Right ventricle myocardium superior (tissue), 1 donor: ENCODE measurements around the gene SMIM32. TPM values are rescaled to one million over a fixed set of nuclear protein-coding genes. Genes with fewer than 3 reads are reported as not detected.

ENCODE experiments used
- ATAC-seq: fragments of 200-7000 bp; cut with Tn5 transposase; one replicate; pipeline ENCODE4 v1.9.1; 2020; ENCODE audit warnings: mild to moderate bottlenecking; ENCODE audit not compliant: poor library complexity
- DNase-seq: peaks from one replicate; pipeline ENCODE4 v3.0.0-alpha.2; 2020
- intact Hi-C: fragments of 100-400 bp; cut with DNase I; formaldehyde crosslinking; loops from one replicate; pipeline ENCODE4 v1.11.2; 2022
- total RNA-seq: library from RNA; stranded (reverse); fragmentation: NEBNext Ultra II Directional; extraction: Animal tissue kit (Norgen Biotek cat#: 25700); gene quantifications from one replicate; pipeline ENCODE4 v1.2.1, GENCODE V29; 2021
- donor health status: DM: no; HTN: yes; CAD: no; lungs with severe emphysema.

Gene SMIM32
- total RNA-seq, 1 donor from 2014 or later: not detected

DNA sequence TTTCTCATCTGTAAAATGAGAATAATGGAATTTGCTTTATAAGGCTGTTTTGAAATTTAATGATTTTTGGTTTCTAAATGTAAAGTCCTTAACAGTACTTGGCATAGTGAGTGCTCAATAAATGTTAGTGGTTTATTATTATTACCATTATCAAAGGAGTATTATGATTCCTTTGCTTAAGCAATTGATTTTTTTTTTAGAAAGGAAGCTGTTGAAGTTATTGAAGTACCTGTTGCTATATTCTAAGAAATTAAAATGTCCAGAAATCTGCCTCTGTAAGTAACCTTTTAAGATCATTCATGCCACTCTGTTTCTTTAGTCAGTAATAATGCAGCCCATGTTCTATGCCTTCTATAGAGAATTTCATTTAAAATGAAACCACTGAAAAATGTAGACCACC, 45.3 kb downstream of the SMIM32 start:
- intact Hi-C loops: no loop called here
- ATAC-seq (no peak), DNase-seq (no peak)

GRCh38 chr5:136146201-136146600, 46.8 kb downstream of the SMIM32 start:
- DNase-seq (no peak), ATAC-seq (no peak)
- intact Hi-C loops: no loop called here

DNA sequence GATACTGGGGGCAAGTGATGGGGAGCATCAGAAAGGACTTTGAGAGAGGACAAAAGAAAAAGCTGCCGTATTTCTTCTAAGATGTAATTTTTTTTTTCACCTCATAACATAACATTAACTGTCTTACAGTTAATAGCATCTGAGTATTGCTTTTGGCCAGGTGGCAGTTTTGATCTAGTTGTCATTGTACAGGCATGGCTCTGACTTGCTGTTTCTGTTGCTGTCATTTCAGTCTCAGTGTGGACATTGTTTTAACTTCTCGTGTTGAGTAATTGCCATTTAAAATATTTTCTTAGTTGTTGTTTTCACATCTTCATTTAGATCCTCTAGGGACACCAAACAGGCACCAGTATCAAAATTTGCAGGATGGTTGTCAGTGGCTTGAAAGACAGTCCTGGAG, 47.9 kb downstream of the SMIM32 start:
- ATAC-seq (no peak), DNase-seq (no peak)
- intact Hi-C loops: no loop called here

- ATAC-seq (no peak), DNase-seq (no peak)
- intact Hi-C loops: no loop called here
Observed at GRCh38 chr5:136143763-136144162, 49.2 kb downstream of the SMIM32 start.

GRCh38 chr5:136143312-136143711, 49.6 kb downstream of the SMIM32 start:
- intact Hi-C loops: no loop called here
- ATAC-seq (peak; percentile 13), DNase-seq (no peak)

DNA sequence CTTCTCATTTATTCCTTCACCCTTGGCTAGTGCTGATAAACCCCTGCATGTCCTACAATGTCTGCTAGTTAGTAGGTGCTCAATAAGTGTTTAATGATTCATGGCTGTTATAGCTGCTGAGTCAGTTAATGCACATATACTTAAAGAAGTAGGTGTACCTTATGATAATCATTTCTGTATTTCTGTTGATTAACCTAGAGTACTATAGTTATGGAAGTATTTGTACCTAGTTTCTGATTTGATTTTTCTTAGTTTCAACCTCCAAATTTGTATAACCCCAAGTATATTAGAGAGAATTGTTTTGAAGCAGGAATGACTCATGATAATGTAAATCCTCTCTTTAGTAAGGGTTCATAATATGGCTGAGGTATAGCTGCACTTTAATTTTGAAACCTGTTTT, 51.4 kb downstream of the SMIM32 start:
- intact Hi-C loops: no loop called here
- DNase-seq (no peak), ATAC-seq (no peak)

Other genes with a start within 250 kb of the SMIM32 start
- not detected for gene LECT2, start 238.2 kb downstream of the SMIM32 start, total RNA-seq
- gene TGFBI, start 164.2 kb downstream of the SMIM32 start, total RNA-seq: 49.9 TPM
- 37.2 TPM for gene SMAD5, start 60.3 kb downstream of the SMIM32 start, total RNA-seq
- gene TRPC7, start 172.4 kb upstream of the SMIM32 start, total RNA-seq: not detected